Urothelium cell line (cell line): ENCODE measurements around the gene TCTN1.
"Not testable (repeated sequence)": the region's sequence is repeated elsewhere in the genome, so short reads cannot be mapped to it uniquely, and the experiment has no call there.

Experiments
- DNase-seq: peaks from one replicate; pipeline ENCODE4 v3.0.0; 2011; ENCODE audit warnings: low spot score, mixed read lengths
- FAIRE-seq: peaks from 2 replicates; lab custom pipeline; 2011; peaks lifted over from hg19 to GRCh38; lab: Jason Lieb, UNC

TCTN1 gene

GRCh38 chr12:110583137-110584059 is 30.5 kb upstream of the TCTN1 start, which contains the start of gene PPTC7:
Gene PPTC7, minus strand, starts transcription at chr12:110583318. Its CDS starts 287 bp downstream, at chr12:110583031.
- no peak for FAIRE-seq
- peak; percentile 91 for DNase-seq

- DNase-seq, result no peak
Observed at GRCh38 chr12:110585231-110585799, 28.6 kb upstream of the TCTN1 start.

GRCh38 chr12:110587102-110587501 is 26.8 kb upstream of the TCTN1 start:
- not testable (repeated sequence) for FAIRE-seq, DNase-seq

More at GRCh38 chr12:110585231-110585799, 28.6 kb upstream of the TCTN1 start:
- FAIRE-seq, result no peak

- no peak for FAIRE-seq
- no peak for DNase-seq
Observed at GRCh38 chr12:110590059-110590458, 23.9 kb upstream of the TCTN1 start.

- DNase-seq, result no peak
- FAIRE-seq, result no peak
Observed at GRCh38 chr12:110590806-110591326, 23.1 kb upstream of the TCTN1 start.

GRCh38 chr12:110591451-110592051 is 22.4 kb upstream of the TCTN1 start:
- FAIRE-seq, result no peak

GRCh38 chr12:110592078-110592477 is 21.9 kb upstream of the TCTN1 start:
- FAIRE-seq (no peak), DNase-seq (no peak)

More at GRCh38 chr12:110591451-110592051, 22.4 kb upstream of the TCTN1 start:
- DNase-seq, result no peak

- not testable (repeated sequence) for FAIRE-seq, DNase-seq
Observed at GRCh38 chr12:110592919-110593318, 21.0 kb upstream of the TCTN1 start.

GRCh38 chr12:110597885-110598284 is 16.0 kb upstream of the TCTN1 start:
- DNase-seq (no peak), FAIRE-seq (no peak)

GRCh38 chr12:110599334-110599733 is 14.6 kb upstream of the TCTN1 start:
- FAIRE-seq, result no peak

GRCh38 chr12:110600254-110600653 is 13.7 kb upstream of the TCTN1 start:
- DNase-seq (no peak), FAIRE-seq (no peak)

More at GRCh38 chr12:110599334-110599733, 14.6 kb upstream of the TCTN1 start:
- no peak for DNase-seq

GRCh38 chr12:110602085-110602814 is 11.7 kb upstream of the TCTN1 start:
- DNase-seq, result peak; percentile 56
- FAIRE-seq, result not testable (repeated sequence)

- FAIRE-seq (no peak), DNase-seq (no peak)
Observed at GRCh38 chr12:110606253-110606611, 7.7 kb upstream of the TCTN1 start.

GRCh38 chr12:110613071-110613770 is 708 bp upstream of the TCTN1 start:
- DNase-seq, result no peak
- FAIRE-seq, result no peak

- no peak for FAIRE-seq
Observed at GRCh38 chr12:110615171-110615570, 1.2 kb downstream of the TCTN1 start.

GRCh38 chr12:110616471-110617115 is 2.7 kb downstream of the TCTN1 start:
- no peak for FAIRE-seq

More at GRCh38 chr12:110615171-110615570, 1.2 kb downstream of the TCTN1 start:
- DNase-seq, result no peak

GRCh38 chr12:110619534-110619953 is 5.6 kb downstream of the TCTN1 start:
- FAIRE-seq (no peak), DNase-seq (no peak)

More at GRCh38 chr12:110616471-110617115, 2.7 kb downstream of the TCTN1 start:
- DNase-seq, result no peak

- DNase-seq (no peak), FAIRE-seq (no peak)
Observed at GRCh38 chr12:110622582-110622981, 8.7 kb downstream of the TCTN1 start.

GRCh38 chr12:110627500-110628195 is 13.7 kb downstream of the TCTN1 start:
- FAIRE-seq (no peak), DNase-seq (no peak)
